ENCODE data around the gene MBNL2. TPM values are rescaled to one million over a fixed set of nuclear protein-coding genes. Genes with fewer than 3 reads are reported as not detected.
A peak's percentile ranks its signal among the peaks of the same experiment; 100 is the strongest.

MBNL2 gene
- total and polyA plus RNA-seq, 4 donors: 13.3 to 108 (median 39.3) TPM

GRCh38 chr13:97384371-97384770 is 162.2 kb downstream of the MBNL2 start:
- ATAC-seq (ENCODE audit: insufficient read depth, low FRiP score) (no peak), DNase-seq (no peak)
- no peak for TF ChIP-seq CTCF (IDR thresholded peaks at IDR 0.05; ENCODE audit: control extremely low read depth, extremely low read depth)
- H3K27ac ChIP-seq (ENCODE audit: low read depth in 1 of 2, low read length in 1 of 2): peak overlapping the region in 1 of 2 donors; percentile 87
- H3K9me3 ChIP-seq (ENCODE audit: control insufficient read depth in 4 of 4, insufficient read depth in 3 of 4, low read length in 3 of 4): peaks cover 0 to 2% (median 0%) of the 10 kb centered on the region in 4 donors
- H3K36me3 ChIP-seq (ENCODE audit: control insufficient read depth in 4 of 4, insufficient read depth in 4 of 4, low read length in 4 of 4): peaks cover 6 to 47% (median 16%) of the 10 kb centered on the region in 4 donors
- peaks cover 0 to 5% (median 0%) of the 10 kb centered on the region in 5 donors for H3K4me1 ChIP-seq (ENCODE audit: control insufficient read depth in 5 of 5, insufficient read depth in 5 of 5, low read length in 5 of 5)
- WGBS, 2 donors: 23 to 48% methylated on average over 2 of the region's 2 CpGs
- no peak overlapping the region for H3K4me3 ChIP-seq
- no peaks in the 10 kb centered on the region for H3K27me3 ChIP-seq (ENCODE audit: control insufficient read depth in 3 of 3, insufficient read depth in 3 of 3, low read length in 2 of 3)
- no peak overlapping the region for H3K9ac ChIP-seq (ENCODE audit: insufficient read depth in 1 of 2, low read length in 2 of 2)

GRCh38 chr13:97385146-97385545 is 163.0 kb downstream of the MBNL2 start:
- ATAC-seq (ENCODE audit: insufficient read depth, low FRiP score) (no peak), DNase-seq (no peak)
- H3K36me3 ChIP-seq (ENCODE audit: control insufficient read depth in 4 of 4, insufficient read depth in 4 of 4, low read length in 4 of 4): peaks cover 6 to 47% (median 16%) of the 10 kb centered on the region in 4 donors
- H3K9me3 ChIP-seq (ENCODE audit: control insufficient read depth in 4 of 4, insufficient read depth in 3 of 4, low read length in 3 of 4): peaks cover 0 to 2% (median 0%) of the 10 kb centered on the region in 4 donors
- H3K4me3 ChIP-seq: no peak overlapping the region
- no peak overlapping the region for H3K9ac ChIP-seq (ENCODE audit: insufficient read depth in 1 of 2, low read length in 2 of 2)
- no peaks in the 10 kb centered on the region for H3K27me3 ChIP-seq (ENCODE audit: control insufficient read depth in 3 of 3, insufficient read depth in 3 of 3, low read length in 2 of 3)
- peaks cover 0 to 5% (median 0%) of the 10 kb centered on the region in 5 donors for H3K4me1 ChIP-seq (ENCODE audit: control insufficient read depth in 5 of 5, insufficient read depth in 5 of 5, low read length in 5 of 5)
- H3K27ac ChIP-seq (ENCODE audit: low read depth in 1 of 2, low read length in 1 of 2): no peak overlapping the region
- TF ChIP-seq CTCF (IDR thresholded peaks at IDR 0.05; ENCODE audit: control extremely low read depth, extremely low read depth): no peak

DNA sequence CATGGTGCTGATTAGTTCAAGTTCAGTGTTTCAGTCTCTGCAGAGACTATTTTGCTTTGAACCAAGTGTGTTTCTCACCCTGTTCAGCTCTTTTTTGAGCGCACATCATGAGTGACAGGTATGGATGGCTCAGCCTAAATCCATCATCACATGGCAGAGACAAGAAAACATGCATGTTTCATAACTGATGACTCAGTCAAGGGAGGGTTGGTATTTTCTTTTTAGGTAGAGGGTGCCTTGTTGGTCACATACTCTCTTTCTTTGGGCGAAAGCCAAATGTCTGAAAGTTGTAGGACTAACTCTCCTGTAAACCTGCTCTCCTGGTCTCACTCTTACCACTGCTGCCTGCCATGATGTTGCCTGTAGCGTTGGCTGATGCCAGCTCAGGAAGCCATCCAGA is 163.7 kb downstream of the MBNL2 start:
- no peak overlapping the region for H3K4me3 ChIP-seq
- peaks cover 0 to 5% (median under 1%) of the 10 kb centered on the region in 5 donors for H3K4me1 ChIP-seq (ENCODE audit: control insufficient read depth in 5 of 5, insufficient read depth in 5 of 5, low read length in 5 of 5)
- TF ChIP-seq CTCF (IDR thresholded peaks at IDR 0.05; ENCODE audit: control extremely low read depth, extremely low read depth): no peak
- peaks cover 0 to 2% (median 0%) of the 10 kb centered on the region in 4 donors for H3K9me3 ChIP-seq (ENCODE audit: control insufficient read depth in 4 of 4, insufficient read depth in 3 of 4, low read length in 3 of 4)
- no peak overlapping the region for H3K9ac ChIP-seq (ENCODE audit: insufficient read depth in 1 of 2, low read length in 2 of 2)
- H3K36me3 ChIP-seq (ENCODE audit: control insufficient read depth in 4 of 4, insufficient read depth in 4 of 4, low read length in 4 of 4): peaks cover 5 to 47% (median 14%) of the 10 kb centered on the region in 4 donors
- no peaks in the 10 kb centered on the region for H3K27me3 ChIP-seq (ENCODE audit: control insufficient read depth in 3 of 3, insufficient read depth in 3 of 3, low read length in 2 of 3)
- 90 to 95% methylated on average over 3 of the region's 3 CpGs for WGBS, 2 donors
- no peak for ATAC-seq (ENCODE audit: insufficient read depth, low FRiP score)
- no peak for DNase-seq
- peak overlapping the region in 1 of 2 donors; percentile 28 for H3K27ac ChIP-seq (ENCODE audit: low read depth in 1 of 2, low read length in 1 of 2)
